Measurements from ENCODE around the gene HAAO.
A peak's percentile ranks its signal among the peaks of the same experiment; 100 is the strongest.
"Not testable (repeated sequence)": the region's sequence is repeated elsewhere in the genome, so short reads cannot be mapped to it uniquely, and the experiment has no call there.

The HAAO gene

GRCh38 chr2:42743659-42743990, 48.8 kb downstream of the HAAO start:
- DNase-seq = no peak

- DNase-seq = no peak
Observed at GRCh38 chr2:42742740-42743658, 49.4 kb downstream of the HAAO start.

GRCh38 chr2:42741140-42741539, 51.2 kb downstream of the HAAO start:
- DNase-seq = no peak

- no peak for DNase-seq
Observed at GRCh38 chr2:42736598-42737322, 55.6 kb downstream of the HAAO start.

- no peak for DNase-seq
Observed at GRCh38 chr2:42733852-42734251, 58.5 kb downstream of the HAAO start.

GRCh38 chr2:42731316-42731715, 61.1 kb downstream of the HAAO start:
- DNase-seq = not testable (repeated sequence)

- no peak for DNase-seq
Observed at GRCh38 chr2:42726680-42727079, 65.7 kb downstream of the HAAO start.

GRCh38 chr2:42725657-42726056, 66.7 kb downstream of the HAAO start:
- DNase-seq = no peak

- no peak for DNase-seq
Observed at GRCh38 chr2:42724886-42725285, 67.5 kb downstream of the HAAO start.

- DNase-seq = no peak
Observed at GRCh38 chr2:42723465-42723864, 68.9 kb downstream of the HAAO start.

GRCh38 chr2:42722320-42723190, 69.8 kb downstream of the HAAO start:
- DNase-seq = peak; percentile 7

GRCh38 chr2:42721898-42722297, 70.5 kb downstream of the HAAO start:
- no peak for DNase-seq
